ENCODE measurements around the gene CYRIA.

DNA sequence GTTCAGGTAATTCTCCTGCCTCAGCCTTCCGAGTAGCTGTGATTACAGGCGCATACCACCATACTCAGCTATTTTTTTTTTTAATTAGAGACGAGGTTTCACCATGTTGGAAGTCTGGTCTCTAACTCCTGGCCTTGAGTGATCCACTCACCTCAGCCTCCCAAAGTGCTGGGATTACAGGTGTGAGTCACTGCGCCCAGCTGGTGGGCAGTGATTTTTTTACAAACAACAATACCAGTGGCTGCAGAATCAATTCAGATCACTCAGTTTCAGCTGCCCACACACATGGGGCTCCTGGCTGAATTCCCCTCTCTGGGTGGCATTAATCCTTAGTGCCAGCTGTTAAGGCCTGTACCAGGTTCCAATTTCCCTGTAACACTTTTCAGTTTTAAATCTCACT lies 13.3 kb upstream of the CYRIA start:
- TF ChIP-seq, protein P1, sequence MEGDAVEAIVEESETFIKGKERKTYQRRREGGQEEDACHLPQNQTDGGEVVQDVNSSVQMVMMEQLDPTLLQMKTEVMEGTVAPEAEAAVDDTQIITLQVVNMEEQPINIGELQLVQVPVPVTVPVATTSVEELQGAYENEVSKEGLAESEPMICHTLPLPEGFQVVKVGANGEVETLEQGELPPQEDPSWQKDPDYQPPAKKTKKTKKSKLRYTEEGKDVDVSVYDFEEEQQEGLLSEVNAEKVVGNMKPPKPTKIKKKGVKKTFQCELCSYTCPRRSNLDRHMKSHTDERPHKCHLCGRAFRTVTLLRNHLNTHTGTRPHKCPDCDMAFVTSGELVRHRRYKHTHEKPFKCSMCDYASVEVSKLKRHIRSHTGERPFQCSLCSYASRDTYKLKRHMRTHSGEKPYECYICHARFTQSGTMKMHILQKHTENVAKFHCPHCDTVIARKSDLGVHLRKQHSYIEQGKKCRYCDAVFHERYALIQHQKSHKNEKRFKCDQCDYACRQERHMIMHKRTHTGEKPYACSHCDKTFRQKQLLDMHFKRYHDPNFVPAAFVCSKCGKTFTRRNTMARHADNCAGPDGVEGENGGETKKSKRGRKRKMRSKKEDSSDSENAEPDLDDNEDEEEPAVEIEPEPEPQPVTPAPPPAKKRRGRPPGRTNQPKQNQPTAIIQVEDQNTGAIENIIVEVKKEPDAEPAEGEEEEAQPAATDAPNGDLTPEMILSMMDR (IDR thresholded peaks at IDR 0.05), result no peak
- no peak for TF ChIP-seq POLR2A (IDR thresholded peaks at IDR 0.05)

Data from Peyer's patch (tissue), 4 donors.